HG02678 (cell line): ENCODE results near the gene PLPPR3.

ENCODE experiments used
- ATAC-seq: cut with Tn5 transposase; IDR thresholded peaks from one replicate; pipeline ENCODE4 v1.9.1; 2021; ENCODE audit warnings: mild to moderate bottlenecking, moderate library complexity; ENCODE audit not compliant: unreplicated experiment

Gene PLPPR3

DNA sequence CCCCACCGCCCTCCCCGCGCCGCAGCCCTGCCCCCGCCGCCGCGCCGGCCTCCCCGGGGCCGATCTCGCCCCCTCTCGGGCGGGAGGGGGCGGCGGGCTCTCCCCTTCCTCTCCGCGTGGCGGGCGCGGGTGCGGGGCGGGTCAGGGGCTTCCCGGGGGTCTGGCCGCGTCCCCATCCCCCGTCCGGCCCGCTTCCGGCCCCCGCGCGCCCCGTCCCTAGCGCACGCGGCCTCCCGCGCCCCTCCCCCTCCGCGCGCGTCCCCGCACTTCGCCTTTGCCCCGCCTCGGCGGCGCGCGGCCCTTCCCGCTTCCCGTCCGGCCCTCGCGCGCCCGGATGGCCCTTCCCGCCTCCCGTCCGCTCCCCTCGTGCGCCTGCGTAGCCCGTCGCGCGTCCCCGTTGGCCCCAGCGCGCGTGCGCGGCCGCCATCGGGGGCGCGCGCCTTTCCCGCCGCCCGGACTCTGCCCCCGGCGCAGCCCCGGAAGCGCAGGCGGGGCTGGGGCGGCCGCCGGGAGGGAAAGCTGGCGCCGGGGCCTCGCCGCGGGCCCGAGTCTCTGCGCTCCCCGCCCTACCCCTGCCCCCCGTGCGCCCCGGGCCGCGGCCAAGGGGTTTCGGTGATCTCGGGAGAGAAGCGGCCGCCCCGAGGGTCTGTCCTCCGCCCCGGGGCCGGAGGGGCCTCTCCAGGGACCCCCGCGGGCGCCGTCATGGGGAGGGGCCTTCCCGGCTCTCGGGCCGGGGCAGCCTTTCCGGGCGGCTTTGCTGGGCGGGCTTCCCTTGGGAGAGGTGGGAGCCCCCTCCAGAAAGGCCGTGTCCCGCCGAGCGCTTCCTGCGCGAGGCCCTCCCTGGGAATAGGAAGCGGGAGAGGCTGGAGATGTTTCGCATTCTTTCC lies 24.0 kb downstream of the PLPPR3 start:
- ATAC-seq, result peak; percentile 44

DNA sequence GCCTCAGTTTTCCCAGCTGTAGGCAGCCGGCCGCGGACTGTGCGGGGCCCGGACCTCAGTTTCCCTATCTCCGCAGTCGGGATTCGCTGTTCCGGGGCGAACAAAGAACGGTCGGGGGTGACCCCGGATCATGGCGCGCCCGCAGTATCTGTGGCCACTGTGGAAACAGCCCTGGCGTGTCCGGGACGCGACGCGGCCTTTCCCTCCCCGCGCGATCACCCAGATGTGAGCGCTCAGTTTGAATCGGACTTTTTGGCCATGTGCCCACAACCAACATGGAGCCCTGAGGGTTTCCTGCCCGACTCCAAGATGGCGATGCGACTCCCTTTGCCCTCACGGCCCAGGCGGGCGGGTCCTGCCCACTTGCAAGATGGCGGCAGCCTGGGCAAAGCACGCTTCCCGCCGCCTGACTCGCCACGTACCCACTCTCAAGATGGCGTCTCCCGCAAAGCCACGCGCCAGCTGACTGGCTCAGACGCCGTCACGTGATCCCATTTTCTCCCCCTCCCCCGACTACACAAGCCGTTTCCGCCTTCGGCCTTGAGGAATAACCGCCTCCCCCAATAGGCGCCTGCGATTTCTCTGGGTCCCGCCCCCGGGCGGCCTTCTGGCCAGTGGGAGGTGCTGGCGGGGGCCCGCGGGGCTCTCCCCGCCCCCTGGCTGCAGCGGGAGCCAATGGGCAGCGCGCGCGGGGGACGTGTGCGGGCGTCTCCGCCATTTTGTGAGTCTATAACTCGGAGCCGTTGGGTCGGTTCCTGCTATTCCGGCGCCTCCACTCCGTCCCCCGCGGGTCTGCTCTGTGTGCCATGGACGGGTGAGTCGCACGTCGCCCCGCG lies 24.8 kb downstream of the PLPPR3 start, which contains the start of gene PTBP1:
Gene PTBP1 (plus strand): TSS at position 761 of the 836 bp plus-strand sequence. CDS start 46 bp downstream, at position 807.
- ATAC-seq, result peak; percentile 80

DNA sequence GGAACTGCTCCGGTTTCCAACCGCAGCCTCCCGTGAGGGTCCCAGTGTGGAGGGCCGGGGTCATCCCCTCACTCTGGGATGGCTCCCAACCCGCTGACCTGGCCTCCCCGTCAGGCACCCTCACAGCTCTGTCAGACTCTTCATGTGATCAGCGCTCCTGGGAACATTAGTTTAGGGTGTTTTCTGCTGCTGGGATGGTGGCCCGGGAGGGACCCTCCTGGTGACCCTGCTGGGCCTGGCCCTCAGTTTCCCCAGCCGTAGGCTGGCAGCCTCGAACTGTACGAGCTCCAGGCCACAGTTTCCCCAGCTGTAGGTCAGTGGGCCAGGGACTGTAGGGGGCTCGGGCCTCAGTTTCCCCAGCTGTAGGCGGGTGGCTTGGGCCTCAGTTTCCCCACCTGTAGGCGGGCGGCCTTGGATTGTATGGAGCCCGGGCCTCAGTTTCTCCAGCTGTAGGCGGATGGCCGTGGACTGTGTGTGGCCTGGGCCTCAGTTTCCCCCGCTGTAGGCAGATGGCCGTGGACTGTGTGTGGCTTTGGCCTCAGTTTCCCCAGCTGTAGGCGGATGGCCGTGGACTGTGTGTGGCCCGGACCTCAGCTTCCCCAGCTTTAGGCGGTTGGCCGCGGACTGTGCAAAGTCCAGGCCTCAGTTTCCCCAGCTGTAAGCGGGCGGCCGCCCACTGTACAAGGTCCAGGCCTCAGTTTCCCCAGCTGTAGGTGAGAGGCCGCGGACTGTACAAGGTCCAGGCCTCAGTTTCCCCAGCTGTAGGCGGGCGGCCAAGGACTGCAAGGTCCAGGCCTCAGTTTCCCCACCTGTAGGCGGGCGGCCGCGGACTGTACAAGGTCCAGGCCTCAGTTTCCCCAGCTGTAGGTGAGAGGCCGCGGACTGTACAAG lies 25.8 kb downstream of the PLPPR3 start:
- no peak for ATAC-seq

DNA sequence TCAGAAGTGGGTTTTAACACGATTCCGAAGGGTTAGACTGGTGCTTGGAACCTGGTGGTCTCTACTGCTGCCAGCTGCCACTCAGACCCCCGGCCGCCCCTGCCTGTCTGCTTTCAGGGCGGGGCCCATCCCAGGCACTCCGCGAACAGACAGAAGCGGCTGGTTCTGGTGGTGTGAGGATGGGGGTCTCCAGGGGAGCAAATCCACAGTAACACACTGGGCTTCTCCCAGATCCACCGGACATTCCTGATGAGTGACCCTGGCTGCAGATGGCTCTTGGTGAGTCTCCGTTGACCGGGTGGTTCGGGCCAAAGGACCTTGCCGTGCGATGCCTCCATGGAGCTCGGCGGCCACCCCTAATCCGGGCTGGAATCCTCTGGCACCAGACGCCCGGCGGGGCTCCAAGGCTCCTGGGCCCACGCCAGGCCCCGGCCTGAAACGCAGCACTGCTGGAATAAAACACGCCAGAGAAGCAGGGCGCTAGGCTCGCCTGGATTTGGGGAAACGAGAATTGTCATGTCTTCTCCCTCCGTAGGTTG lies 26.6 kb downstream of the PLPPR3 start:
- ATAC-seq, result no peak

DNA sequence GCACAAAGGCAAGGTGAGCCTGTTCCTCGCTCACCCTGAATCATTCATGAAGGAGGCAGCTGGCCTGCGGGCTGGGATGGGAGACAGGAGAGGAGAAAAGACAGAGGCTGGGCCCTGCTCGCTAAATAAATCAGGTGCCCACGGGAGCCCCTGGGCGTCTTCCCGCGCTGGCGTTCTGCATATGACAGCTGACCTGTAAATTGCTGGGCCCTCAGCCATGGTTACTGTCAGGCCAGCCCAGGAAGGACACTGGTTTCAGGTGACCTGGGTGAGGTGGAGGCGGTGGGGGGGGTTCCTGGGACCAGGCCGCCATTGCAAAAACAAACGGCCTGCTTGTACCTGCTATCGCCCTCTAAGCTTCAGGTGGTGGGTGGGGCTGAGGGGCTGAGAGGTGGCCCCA lies 27.9 kb downstream of the PLPPR3 start:
- no peak for ATAC-seq

DNA sequence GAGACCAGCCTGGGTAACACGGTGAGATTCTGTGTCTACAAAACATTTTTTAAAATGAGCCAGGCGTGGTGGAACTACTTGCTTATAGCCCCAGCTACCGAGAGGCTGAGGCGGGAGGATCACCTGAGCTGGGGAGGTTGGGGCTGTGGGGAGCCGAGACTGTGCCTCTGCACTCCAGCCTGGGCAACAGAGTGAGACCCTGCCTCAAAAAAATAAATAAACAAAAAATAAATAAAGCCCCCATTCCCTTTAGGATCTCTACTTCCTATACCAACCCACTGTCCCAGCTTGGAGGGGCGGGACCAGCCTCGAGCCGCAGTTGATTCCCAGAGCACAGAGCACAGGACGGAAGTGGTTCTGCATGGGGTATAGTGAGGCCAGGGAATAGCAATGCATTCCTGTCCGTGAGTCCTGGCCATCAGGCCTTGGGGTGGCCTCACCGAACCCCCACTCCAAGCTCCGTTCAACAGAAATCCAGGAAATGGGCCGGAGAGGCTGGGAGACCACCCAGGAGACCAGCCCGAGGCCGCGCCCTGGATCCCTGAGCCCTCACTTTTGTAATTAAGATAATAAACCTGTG lies 29.4 kb downstream of the PLPPR3 start:
- ATAC-seq, result no peak

DNA sequence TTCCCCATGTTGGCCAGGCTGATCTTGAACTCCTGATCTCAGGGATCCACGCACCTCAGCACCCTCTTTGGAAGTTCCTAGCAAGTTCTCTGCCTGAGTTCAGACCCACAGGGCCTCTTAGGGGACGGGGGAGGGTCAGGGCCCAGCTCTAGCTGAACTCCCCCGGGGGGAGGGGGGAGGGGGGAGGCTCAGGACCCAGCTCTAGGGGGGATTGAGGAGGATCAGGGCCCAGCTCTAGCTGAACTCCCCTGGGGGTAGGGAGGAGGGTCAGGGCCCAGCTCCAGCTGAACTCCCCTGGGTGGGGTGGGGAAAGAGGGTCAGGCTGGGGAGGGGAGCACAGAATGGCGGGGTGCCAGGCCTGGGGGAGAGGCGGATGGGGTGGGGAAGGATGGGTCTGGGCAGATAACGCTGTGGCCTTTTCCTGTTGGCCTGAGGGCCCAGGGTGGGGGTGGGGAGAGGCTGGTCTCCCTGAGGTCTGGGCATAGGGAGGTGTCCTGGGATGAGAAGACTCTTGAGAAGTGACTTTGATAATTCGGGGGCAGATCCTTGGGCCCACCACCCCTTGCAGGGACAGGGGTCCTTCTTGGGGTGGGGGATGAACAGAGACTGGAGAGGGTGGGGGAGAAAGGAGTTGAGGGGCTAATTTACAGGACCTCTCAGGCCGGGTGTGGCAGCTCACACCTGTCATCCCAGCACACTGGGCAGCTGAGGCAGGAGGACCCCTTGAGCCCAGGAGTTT lies 30.0 kb downstream of the PLPPR3 start:
- no peak for ATAC-seq

DNA sequence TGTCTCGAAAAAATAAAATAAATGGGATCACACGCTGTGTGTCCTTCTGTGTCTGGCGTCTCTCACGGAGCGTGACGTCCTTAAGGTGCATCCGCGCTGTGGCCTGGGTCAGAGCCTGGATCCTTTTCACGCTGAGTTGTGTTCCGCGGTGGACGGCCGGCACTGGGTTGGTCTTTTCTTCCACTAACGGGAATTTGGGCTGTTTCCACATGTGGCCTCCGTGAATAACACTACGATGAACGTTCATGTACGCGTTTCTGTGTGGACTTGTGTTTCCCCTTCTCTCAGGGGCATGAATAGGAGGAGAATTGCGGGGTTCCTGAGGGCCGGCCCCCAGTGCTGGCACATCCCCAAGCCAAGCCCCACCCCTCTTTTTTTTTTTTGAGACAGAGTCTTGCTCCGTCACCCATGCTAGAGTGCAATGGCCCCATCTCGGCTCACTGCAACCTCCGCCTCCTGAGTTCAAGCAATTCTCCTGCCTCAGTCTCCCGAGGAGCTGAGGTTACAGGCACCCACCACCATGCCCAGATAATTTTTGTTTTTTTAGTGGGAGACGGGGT lies 30.7 kb downstream of the PLPPR3 start:
- ATAC-seq, result no peak

DNA sequence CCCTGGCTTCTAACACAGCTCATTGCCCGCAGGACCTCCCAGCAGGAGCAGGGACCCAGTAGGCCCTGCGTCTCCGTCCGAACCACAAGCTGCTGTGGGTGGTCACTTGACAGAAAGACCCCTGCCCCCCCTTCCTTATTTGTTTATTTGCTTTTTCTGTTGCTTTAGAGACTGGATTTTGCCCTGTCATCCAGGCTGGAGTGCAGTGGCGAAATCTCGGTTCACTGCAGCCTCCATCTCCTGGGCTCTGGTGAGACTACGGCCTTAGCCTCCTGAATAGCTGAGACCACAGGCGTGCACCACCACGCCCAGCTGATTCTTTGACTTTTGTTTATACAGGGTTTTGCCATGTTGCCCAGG lies 32.1 kb downstream of the PLPPR3 start:
- no peak for ATAC-seq

DNA sequence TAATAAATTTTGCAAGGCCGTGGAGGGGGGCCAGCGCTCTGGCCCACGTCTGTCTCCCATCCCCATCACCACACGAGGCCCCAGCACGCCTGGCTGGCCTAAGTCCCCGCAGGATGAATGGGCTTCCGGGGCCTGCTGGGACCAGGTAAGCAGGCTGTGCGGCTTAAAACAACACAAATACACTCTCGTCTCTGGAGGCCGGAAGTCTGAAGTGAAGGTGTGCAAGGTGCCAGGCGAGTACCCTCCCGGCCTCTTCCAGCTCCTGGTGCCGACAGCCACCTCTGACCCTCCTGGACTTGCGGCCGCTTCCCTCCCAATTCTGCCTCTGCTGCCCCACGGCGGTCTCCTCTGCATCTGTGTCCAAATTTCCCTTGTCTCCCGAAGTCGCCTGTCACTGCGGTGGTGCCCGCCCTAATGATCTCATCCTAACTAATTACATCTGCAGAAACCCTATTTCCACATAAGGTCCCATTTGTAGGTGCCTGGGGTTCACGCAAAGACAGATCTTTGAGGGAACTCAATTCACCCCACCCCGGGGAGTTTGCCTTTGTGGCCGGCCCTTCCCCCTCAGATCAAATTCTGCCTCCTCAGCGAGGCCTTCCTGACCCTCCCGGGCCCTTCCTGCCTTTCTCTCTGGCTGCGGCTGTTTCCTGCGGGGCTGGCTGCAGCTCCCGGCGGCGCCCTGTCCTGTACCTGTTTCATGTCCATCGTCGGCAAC lies 32.6 kb downstream of the PLPPR3 start:
- ATAC-seq, result no peak

DNA sequence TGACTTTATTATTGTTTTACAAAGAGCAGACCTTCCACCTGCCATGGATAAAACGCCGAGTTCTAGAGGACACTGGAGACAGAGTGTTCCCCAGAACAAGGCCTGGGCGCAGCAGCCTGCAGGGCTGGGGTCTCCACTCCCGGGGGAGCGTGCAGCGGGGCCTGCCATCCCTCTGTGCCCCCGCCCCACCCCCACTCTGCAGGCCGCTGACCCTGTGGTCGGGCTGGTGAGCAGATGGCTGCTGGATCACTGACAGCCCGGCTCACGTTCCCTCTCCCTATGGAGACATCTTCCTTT lies 33.1 kb downstream of the PLPPR3 start:
- ATAC-seq, result no peak

DNA sequence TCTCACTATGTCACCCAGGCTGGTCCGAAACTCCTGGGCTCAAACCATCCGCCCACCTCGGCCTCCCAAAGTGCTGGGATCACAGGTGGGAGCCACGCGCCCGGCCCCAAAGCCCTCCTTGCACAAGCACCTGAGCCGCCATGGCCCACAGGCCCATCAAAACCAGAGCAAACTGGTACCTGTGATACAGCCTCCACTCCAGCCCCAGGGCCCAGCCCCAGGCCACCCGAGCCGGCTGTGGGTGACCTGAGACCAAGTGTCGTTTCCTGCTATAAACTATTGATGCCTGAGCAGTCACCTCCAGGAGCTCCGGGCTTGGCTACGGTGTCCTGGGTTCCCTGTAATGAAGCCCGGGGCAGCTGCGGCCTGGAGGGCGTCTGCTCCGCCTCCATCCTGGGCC lies 34.2 kb downstream of the PLPPR3 start:
- ATAC-seq, result no peak

DNA sequence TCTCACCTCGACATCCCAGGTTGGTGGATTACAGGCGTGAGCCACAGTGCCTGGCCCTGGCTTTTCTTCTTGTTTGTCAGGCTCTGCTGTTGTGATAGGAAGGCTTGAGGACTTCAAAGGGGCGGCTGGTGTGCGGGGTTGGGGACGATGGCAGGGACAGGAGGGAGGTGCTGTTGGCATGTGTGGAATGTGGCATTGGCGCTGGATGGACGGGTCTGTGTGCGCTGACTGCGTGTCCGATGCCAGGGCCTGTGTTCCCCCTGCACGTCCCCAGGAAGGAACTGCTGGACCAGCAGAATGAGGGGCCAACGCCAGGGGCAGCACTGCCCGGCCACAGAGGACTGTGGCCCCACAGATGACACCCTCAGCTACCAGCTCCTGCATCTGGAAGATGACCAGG lies 37.2 kb downstream of the PLPPR3 start:
- ATAC-seq, result no peak

DNA sequence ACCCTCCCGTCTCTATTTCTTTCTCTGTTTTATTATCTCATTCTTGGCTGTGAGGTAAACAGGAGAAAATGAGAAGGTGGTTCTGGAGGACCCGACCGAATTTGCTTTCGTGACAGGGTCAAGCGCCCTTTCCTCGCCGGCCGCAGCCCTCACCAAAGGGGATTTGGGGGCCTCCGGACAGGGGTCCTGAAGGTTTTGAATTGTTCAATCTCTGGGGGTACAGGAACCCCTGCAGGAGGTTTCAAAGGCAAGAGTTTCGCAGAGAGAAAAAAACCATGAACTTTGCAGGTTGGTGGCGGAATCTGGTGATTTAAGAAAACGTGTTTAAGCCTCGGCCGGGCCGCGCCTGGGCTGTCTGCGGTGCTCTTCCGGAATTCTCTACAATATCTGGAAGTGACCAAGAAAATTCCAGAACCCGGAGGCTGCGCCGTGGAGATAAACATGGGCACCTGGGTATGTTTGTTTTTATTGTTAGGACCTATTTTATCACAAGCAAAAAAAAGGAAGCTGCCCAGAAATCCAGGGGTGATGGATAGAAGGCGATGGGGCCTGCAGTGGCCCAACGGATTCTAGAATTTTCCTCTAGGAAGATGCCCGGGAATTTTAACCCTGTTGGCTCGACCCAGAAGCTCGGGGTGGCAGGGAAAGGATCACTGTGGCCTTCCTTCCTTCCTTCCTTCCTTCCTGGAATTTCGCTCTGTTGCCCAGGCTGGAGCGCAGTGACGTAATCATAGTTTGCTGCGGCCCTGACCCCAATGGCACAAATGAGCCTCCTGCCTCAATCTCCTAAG lies 38.7 kb downstream of the PLPPR3 start:
- ATAC-seq, result no peak

DNA sequence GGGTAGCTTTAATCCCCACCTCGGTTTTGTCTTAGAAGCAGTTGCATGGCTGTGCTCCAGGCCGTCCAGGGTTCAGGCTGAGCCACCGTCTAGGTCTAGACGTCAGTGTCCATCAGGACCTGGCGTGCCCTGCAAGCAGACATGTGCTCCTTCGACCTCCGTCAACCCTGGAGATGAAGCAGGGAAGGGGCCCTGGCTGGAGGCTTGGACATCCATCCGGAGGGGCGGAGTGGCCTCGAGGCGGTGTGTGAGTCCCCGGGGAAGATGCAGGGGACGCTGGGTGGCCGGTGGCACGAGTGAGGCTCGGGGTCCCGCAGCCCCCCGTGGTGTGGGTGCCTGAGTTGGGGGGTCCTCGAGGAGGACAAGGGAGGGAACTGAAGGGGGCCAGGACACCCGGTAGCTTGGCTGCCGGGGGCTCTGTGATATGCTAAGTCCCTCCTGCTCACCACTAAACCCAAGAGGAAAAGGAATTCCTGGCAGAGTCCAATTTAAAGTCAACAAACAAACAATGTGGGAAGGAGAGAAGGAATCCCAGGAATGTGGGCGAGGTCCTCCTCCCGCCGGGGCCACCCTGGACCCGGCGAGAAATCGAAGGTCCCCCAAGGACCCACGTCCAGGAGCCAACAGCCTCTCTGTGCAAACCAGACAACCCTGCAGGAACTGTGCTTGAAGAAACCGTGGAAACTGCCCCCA lies 39.4 kb downstream of the PLPPR3 start:
- ATAC-seq, result no peak

DNA sequence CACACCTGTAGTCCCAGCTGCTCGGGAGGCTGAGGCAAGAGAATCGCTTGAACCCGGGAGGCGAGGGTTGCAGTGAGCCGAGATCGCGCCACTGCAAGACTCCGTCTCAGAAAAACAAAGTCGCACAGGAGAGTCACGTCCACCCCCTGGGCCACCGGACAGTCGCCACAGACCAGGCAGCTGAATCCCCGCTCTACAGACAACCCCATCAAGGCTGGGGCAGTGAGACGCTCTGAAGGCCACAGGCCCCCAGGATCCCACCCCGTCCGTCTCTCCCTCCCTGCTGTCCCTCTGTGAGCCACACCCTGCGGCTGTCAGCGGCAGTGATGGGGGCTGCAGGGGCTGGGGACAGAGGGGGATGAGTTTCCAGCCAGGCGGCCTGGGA lies 40.0 kb downstream of the PLPPR3 start:
- no peak for ATAC-seq

DNA sequence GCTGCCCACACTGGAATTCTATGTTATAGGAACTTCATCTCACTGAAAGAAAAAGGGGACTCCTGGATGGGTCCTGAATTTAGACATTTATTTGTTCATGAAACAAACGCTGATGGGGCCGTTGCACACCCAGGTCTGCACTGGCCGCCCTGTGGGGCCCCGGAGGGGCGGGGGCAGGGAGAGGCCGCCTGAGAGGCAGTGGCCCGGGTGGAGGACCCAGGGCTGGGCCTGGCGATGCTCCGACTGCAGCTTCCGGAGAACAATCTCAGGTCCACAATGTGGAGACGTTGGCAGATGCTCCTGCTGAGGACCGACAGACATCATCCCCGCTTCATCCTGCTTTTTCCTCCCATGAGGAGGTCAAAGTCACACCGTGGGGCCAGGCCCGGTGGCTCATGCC lies 40.8 kb downstream of the PLPPR3 start:
- no peak for ATAC-seq
